CD4-positive, alpha-beta memory T cell (primary cell): Measurements from ENCODE around the gene CDC20. TPM values are rescaled to one million over a fixed set of nuclear protein-coding genes. Genes with fewer than 3 reads are reported as not detected.
"Not testable (repeated sequence)": the region's sequence is repeated elsewhere in the genome, so short reads cannot be mapped to it uniquely, and the experiment has no call there.

Source experiments
- CTCF ChIA-PET: fragments of 350-600 bp; sonication (Branson Sonifier 250); formaldehyde crosslinking; loops from one replicate; lab custom pipeline; 2021; ENCODE audit warnings: inconsistent platforms; ENCODE audit not compliant: partially characterized antibody; lab: Charles Lee
- POLR2A ChIA-PET: fragments of 350-600 bp; sonication (Branson Sonifier 250); formaldehyde crosslinking; loops from one replicate; lab custom pipeline; 2021; ENCODE audit not compliant: partially characterized antibody; lab: Charles Lee
- DNase-seq, 5 donors: peaks; one replicate each; pipeline versions ENCODE4 v3.0.0 to v3.0.0-alpha.2; 2020 to 2022; ENCODE audit warnings: mixed read lengths in 1 of 5
- H3K27ac ChIP-seq: one replicate; pipeline ENCODE4 v1.7.0; 2013; ENCODE audit warnings: low read depth, low read length
- H3K27me3 ChIP-seq: 2 replicates; pipeline ENCODE4 v1.7.0; 2013; ENCODE audit warnings: mild to moderate bottlenecking, low read length, moderate library complexity; ENCODE audit not compliant: insufficient read depth
- H3K36me3 ChIP-seq: 2 replicates; pipeline ENCODE4 v1.7.0; 2013; ENCODE audit warnings: mild to moderate bottlenecking, low read length, moderate library complexity; ENCODE audit not compliant: insufficient read depth
- H3K4me1 ChIP-seq: 2 replicates; pipeline ENCODE4 v1.7.0; 2013; ENCODE audit warnings: mild to moderate bottlenecking, low read length, moderate library complexity; ENCODE audit not compliant: insufficient read depth
- H3K4me3 ChIP-seq, 2 donors: one replicate each; pipeline ENCODE4 v1.7.0; 2013; ENCODE audit warnings: low read length in 2 of 2, mild to moderate bottlenecking in 1 of 2
- H3K9me3 ChIP-seq, 2 donors: one replicate each; pipeline ENCODE4 v1.7.0; 2013; ENCODE audit warnings: low read length in 2 of 2, control low read depth in 1 of 2; ENCODE audit not compliant: control insufficient read depth in 1 of 2
- H3K27ac Mint-ChIP-seq, 7 donors: one replicate each; pipeline ENCODE4 v1.8.0; 2020 to 2021; ENCODE audit warnings: mixed read lengths in 7 of 7, mild to moderate bottlenecking in 6 of 7, inconsistent platforms in 3 of 7, moderate library complexity in 3 of 7
- H3K27me3 Mint-ChIP-seq, 2 donors: one replicate each; pipeline ENCODE4 v1.8.0; 2020 to 2021; ENCODE audit warnings: mixed read lengths in 2 of 2
- H3K36me3 Mint-ChIP-seq, 2 donors: one replicate each; pipeline ENCODE4 v1.8.0; 2020 to 2021; ENCODE audit warnings: mixed read lengths in 2 of 2, inconsistent platforms in 1 of 2, mild to moderate bottlenecking in 1 of 2
- H3K4me1 Mint-ChIP-seq, 4 donors: one replicate each; pipeline ENCODE4 v1.8.0; 2020 to 2021; ENCODE audit warnings: mixed read lengths in 4 of 4, mild to moderate bottlenecking in 1 of 4
- H3K4me3 Mint-ChIP-seq, 8 donors: one replicate each; pipeline ENCODE4 v1.8.0; 2020 to 2021; ENCODE audit warnings: mixed read lengths in 8 of 8, mild to moderate bottlenecking in 7 of 8, moderate library complexity in 6 of 8, inconsistent platforms in 3 of 8
- H3K9me3 Mint-ChIP-seq, 8 donors: one replicate each; pipeline ENCODE4 v1.8.0; 2020 to 2021; ENCODE audit warnings: mixed read lengths in 8 of 8, mild to moderate bottlenecking in 5 of 8, inconsistent platforms in 3 of 8, moderate library complexity in 1 of 8
- intact Hi-C: fragments of 100-400 bp; cut with micrococcal nuclease; formaldehyde crosslinking; loops from one replicate; pipeline ENCODE4 v1.15.1; 2023
- polyA plus RNA-seq, 2 donors: library from polyadenylated mRNA; unstranded; fragments of 300-500 nt; fragmentation: Illumina TruSeq; gene quantifications; one replicate each; pipeline ENCODE4 v1.2.3, GENCODE V29; 2021
- total RNA-seq, 2 experiments: library from RNA; stranded (reverse); gene quantifications; one replicate each; pipeline ENCODE4 v1.2.3, GENCODE V29; 2021

CDC20 gene
- total and polyA plus RNA-seq, 4 experiments from 2014 or later = 0.14 to 0.32 TPM; not detected in 2

- H3K27me3 ChIP-seq = no peaks in the 10 kb centered on the region
- H3K36me3 Mint-ChIP-seq = peaks cover 21 to 48% of the 10 kb centered on the region in 2 donors
- intact Hi-C loops = loop anchor here (1.0 kb wide), 3 partner anchors 21 to 217 kb away; partner anchors contain the start of genes CDC20, CFAP57, EBNA1BP2 and ELOVL1
- no peaks in the 10 kb centered on the region for H3K27me3 Mint-ChIP-seq
- peaks cover 31% of the 10 kb centered on the region for H3K36me3 ChIP-seq
- peak within 1 kb of the TSS; percentile 87 to 88 for H3K4me3 ChIP-seq
- peaks cover 32 to 60% (median 45%) of the 10 kb centered on the region in 4 donors for H3K4me1 Mint-ChIP-seq
- peaks cover 28% of the 10 kb centered on the region for H3K4me1 ChIP-seq
- CTCF ChIA-PET = interaction anchor here (0.6 to 3.5 kb wide), 5 partner anchors 20 to 162 kb away, joined by 3 to 10 read pairs (median 4); partner anchors contain the start of gene ELOVL1
- POLR2A ChIA-PET = interaction anchor here (0.7 to 3.7 kb wide), 14 partner anchors 8 to 217 kb away, joined by 3 to 42 read pairs (median 4); partner anchors contain the start of genes CDC20, CFAP57, EBNA1BP2 and ELOVL1
- H3K9me3 Mint-ChIP-seq = no peaks in the 10 kb centered on the region
- H3K27ac ChIP-seq = peak within 1 kb of the TSS; percentile 82
- no peaks in the 10 kb centered on the region for H3K9me3 ChIP-seq
- H3K4me3 Mint-ChIP-seq = peak within 1 kb of the TSS; percentile 99 to 100 (median 100)
- DNase-seq = peak; percentile 88 to 93 (median 91)
- peak within 1 kb of the TSS; percentile 89 to 100 (median 99) for H3K27ac Mint-ChIP-seq
Measured at GRCh38 chr1:43389326-43390313, 30.8 kb downstream of the CDC20 start, which contains the start of the genes MED8 and SZT2. Gene MED8, minus strand, starts transcription at chr1:43389800. Its CDS starts 36 bp downstream, at chr1:43389764. Gene SZT2, plus strand, starts transcription at chr1:43389899. Its CDS starts 70 bp downstream, at chr1:43389969.

- no peak overlapping the region for H3K4me3 ChIP-seq
- no peaks in the 10 kb centered on the region for H3K36me3 ChIP-seq
- intact Hi-C loops = no loop called here
- POLR2A ChIA-PET = interaction anchor here (1.6 kb wide), 1 partner anchor 25 kb away, joined by 5 read pairs; the partner anchor contains the start of gene ELOVL1
- H3K27ac ChIP-seq = no peak overlapping the region
- H3K4me1 Mint-ChIP-seq = peaks cover 30 to 58% (median 45%) of the 10 kb centered on the region in 4 donors
- H3K4me1 ChIP-seq = peaks cover 28% of the 10 kb centered on the region
- peak overlapping the region in 3 of 7 donors; percentile 13 to 30 (median 15) for H3K27ac Mint-ChIP-seq
- no peaks in the 10 kb centered on the region for H3K9me3 Mint-ChIP-seq
- DNase-seq = no peak
- H3K4me3 Mint-ChIP-seq = peak overlapping the region in 3 of 8 donors; percentile 4 to 45 (median 13)
- CTCF ChIA-PET = no interaction called here
- no peaks in the 10 kb centered on the region for H3K27me3 Mint-ChIP-seq
- H3K36me3 Mint-ChIP-seq = peaks cover 12 to 38% of the 10 kb centered on the region in 2 donors
- H3K27me3 ChIP-seq = no peaks in the 10 kb centered on the region
- no peaks in the 10 kb centered on the region for H3K9me3 ChIP-seq
Measured at GRCh38 chr1:43392702-43393101, 33.9 kb downstream of the CDC20 start.

GRCh38 chr1:43395523-43395922 lies 36.7 kb downstream of the CDC20 start:
- peaks cover 18 to 44% (median 28%) of the 10 kb centered on the region in 4 donors for H3K4me1 Mint-ChIP-seq

GRCh38 chr1:43396059-43396458 lies 37.3 kb downstream of the CDC20 start:
- Mint-ChIP-seq H3K4me1 (peaks cover 18 to 39% (median 24%) of the 10 kb centered on the region in 4 donors), H3K27ac (peak overlapping the region in 1 of 7 donors; percentile 7), H3K4me3 (no peak overlapping the region), H3K9me3 (no peaks in the 10 kb centered on the region), H3K36me3 (peaks cover 9 to 33% of the 10 kb centered on the region in 2 donors), H3K27me3 (no peaks in the 10 kb centered on the region)
- POLR2A ChIA-PET = no interaction called here
- no peak for DNase-seq
- Histone ChIP-seq H3K36me3 (no peaks in the 10 kb centered on the region), H3K4me1 (peaks cover 4% of the 10 kb centered on the region), H3K27me3 (no peaks in the 10 kb centered on the region), H3K27ac (no peak overlapping the region), H3K9me3 (no peaks in the 10 kb centered on the region), H3K4me3 (no peak overlapping the region)
- intact Hi-C loops = no loop called here
- CTCF ChIA-PET = interaction anchor here (2.7 kb wide), 1 partner anchor 19 kb away, joined by 9 read pairs; no protein-coding TSS in a partner anchor

More at GRCh38 chr1:43395523-43395922, 36.7 kb downstream of the CDC20 start:
- Histone ChIP-seq H3K9me3 (no peaks in the 10 kb centered on the region), H3K36me3 (no peaks in the 10 kb centered on the region), H3K27me3 (no peaks in the 10 kb centered on the region), H3K27ac (no peak overlapping the region), H3K4me3 (no peak overlapping the region), H3K4me1 (peaks cover 10% of the 10 kb centered on the region)
- POLR2A ChIA-PET = no interaction called here
- no peaks in the 10 kb centered on the region for H3K27me3 Mint-ChIP-seq
- CTCF ChIA-PET = interaction anchor here (1.4 to 2.7 kb wide), 2 partner anchors 11 to 19 kb away, joined by 3 to 9 read pairs; no protein-coding TSS in a partner anchor
- H3K27ac Mint-ChIP-seq = peak overlapping the region in 1 of 7 donors; percentile 7
- no peak for DNase-seq
- no peaks in the 10 kb centered on the region for H3K9me3 Mint-ChIP-seq
- intact Hi-C loops = no loop called here
- H3K4me3 Mint-ChIP-seq = no peak overlapping the region
- peaks cover 9 to 33% of the 10 kb centered on the region in 2 donors for H3K36me3 Mint-ChIP-seq

GRCh38 chr1:43398227-43398626 lies 39.4 kb downstream of the CDC20 start:
- no peaks in the 10 kb centered on the region for H3K9me3 ChIP-seq
- CTCF ChIA-PET = interaction anchor here (2.7 kb wide), 1 partner anchor 17 kb away, joined by 9 read pairs; no protein-coding TSS in a partner anchor

GRCh38 chr1:43400441-43400840 lies 41.7 kb downstream of the CDC20 start:
- H3K27me3 Mint-ChIP-seq, H3K27ac ChIP-seq, intact Hi-C loops, H3K9me3 ChIP-seq, POLR2A ChIA-PET, H3K9me3 Mint-ChIP-seq, H3K4me1 ChIP-seq, H3K27me3 ChIP-seq, DNase-seq, H3K4me3 ChIP-seq, H3K4me3 Mint-ChIP-seq: not testable (repeated sequence)
- peaks cover 31 to 56% of the 10 kb centered on the region in 2 donors for H3K36me3 Mint-ChIP-seq
- peak overlapping the region in 1 of 7 donors; percentile 14 for H3K27ac Mint-ChIP-seq
- H3K36me3 ChIP-seq = peaks cover 22% of the 10 kb centered on the region
- CTCF ChIA-PET = interaction anchor here (2.4 kb wide), 1 partner anchor 174 kb away, joined by 7 read pairs; no protein-coding TSS in a partner anchor
- peaks cover 8 to 29% (median 14%) of the 10 kb centered on the region in 4 donors for H3K4me1 Mint-ChIP-seq

More at GRCh38 chr1:43398227-43398626, 39.4 kb downstream of the CDC20 start:
- Histone ChIP-seq H3K4me3 (no peak overlapping the region), H3K4me1 (no peaks in the 10 kb centered on the region), H3K27me3 (no peaks in the 10 kb centered on the region), H3K27ac (no peak overlapping the region), H3K36me3 (peaks cover 3% of the 10 kb centered on the region)
- intact Hi-C loops = no loop called here
- POLR2A ChIA-PET = interaction anchor here (0.6 to 1.2 kb wide), 3 partner anchors 10 to 878 kb away, joined by 3 to 4 read pairs (median 3); no protein-coding TSS in a partner anchor
- Mint-ChIP-seq H3K9me3 (no peaks in the 10 kb centered on the region), H3K27me3 (no peaks in the 10 kb centered on the region), H3K4me1 (peaks cover 11 to 36% (median 18%) of the 10 kb centered on the region in 4 donors), H3K4me3 (no peak overlapping the region), H3K36me3 (peaks cover 20 to 48% of the 10 kb centered on the region in 2 donors), H3K27ac (no peak overlapping the region)
- DNase-seq = no peak
